HepG2 (cell line): ENCODE measurements around the gene P2RX6. TPM values are rescaled to one million over a fixed set of nuclear protein-coding genes. Genes with fewer than 3 reads are reported as not detected.

Source experiments
- ARNT ChIP-seq: fragments of 450-650 bp; IDR thresholded peaks from 2 replicates; pipeline ENCODE4 v1.6.1; 2017
- CHD2 ChIP-seq: IDR thresholded peaks from 2 replicates; pipeline ENCODE4 v1.6.1; 2011; ENCODE audit warnings: low read depth, low read length, improper control_type of control experiment
- FLYWCH1 ChIP-seq: sonication (generic); formaldehyde crosslinking; IDR thresholded peaks from 2 replicates; pipeline ENCODE4 v1.8.1; 2023; ENCODE audit warnings: mild to moderate bottlenecking, missing genetic modification reagents
- FOXK2 ChIP-seq: fragments of 450-650 bp; IDR thresholded peaks from 2 replicates; pipeline ENCODE4 v1.6.1; 2016
- KLF11 ChIP-seq: IDR thresholded peaks from 2 replicates; pipeline ENCODE4 v1.6.1; 2016; ENCODE audit warnings: missing compliant biosample characterization
- MLLT10 ChIP-seq: sonication (generic); formaldehyde crosslinking; IDR thresholded peaks from 2 replicates; pipeline ENCODE4 v1.4.0; 2020; ENCODE audit warnings: missing genetic modification reagents
- MXI1 ChIP-seq: IDR thresholded peaks from 3 replicates; pipeline ENCODE4 v1.6.1; 2012; ENCODE audit warnings: low read depth, low read length, inconsistent platforms, borderline replicate concordance
- NFYB ChIP-seq: sonication (generic); formaldehyde crosslinking; IDR thresholded peaks from 2 replicates; pipeline ENCODE4 v1.4.0; 2020; ENCODE audit warnings: missing genetic modification reagents
- PHF20 ChIP-seq: sonication (generic); formaldehyde crosslinking; IDR thresholded peaks from 2 replicates; pipeline ENCODE4 v1.5.0; 2020; ENCODE audit warnings: mild to moderate bottlenecking, missing genetic modification reagents
- RAD21 ChIP-seq: fragments of 450-650 bp; formaldehyde crosslinking; IDR thresholded peaks from 2 replicates; pipeline ENCODE4 v1.5.0; 2020; ENCODE audit warnings: mild to moderate bottlenecking
- REPIN1 ChIP-seq: sonication (generic); formaldehyde crosslinking; IDR thresholded peaks from 2 replicates; pipeline ENCODE4 v1.8.0; 2022; ENCODE audit warnings: missing genetic modification reagents, low read depth, mild to moderate bottlenecking, borderline replicate concordance
- RXRB ChIP-seq: IDR thresholded peaks from 2 replicates; pipeline ENCODE4 v1.6.1; 2016; ENCODE audit warnings: borderline replicate concordance, missing genetic modification reagents, missing compliant biosample characterization
- SETDB1 ChIP-seq: sonication (generic); formaldehyde crosslinking; IDR thresholded peaks from 2 replicates; pipeline ENCODE4 v1.5.1; 2020; ENCODE audit warnings: missing genetic modification reagents, mild to moderate bottlenecking, borderline replicate concordance
- SMC3 ChIP-seq: IDR thresholded peaks from 2 replicates; pipeline ENCODE4 v1.6.1; 2011; ENCODE audit warnings: low read length, improper control_type of control experiment
- TP53 ChIP-seq: sonication (generic); formaldehyde crosslinking; conservative IDR thresholded peaks from 2 replicates; pipeline ENCODE4 v1.4.0; 2020; ENCODE audit warnings: missing genetic modification reagents
- ZFP36L1 ChIP-seq: sonication (generic); formaldehyde crosslinking; IDR thresholded peaks from 2 replicates; pipeline ENCODE4 v1.8.0; 2022; ENCODE audit warnings: mild to moderate bottlenecking, missing genetic modification reagents, moderate library complexity
- ZMYM4 ChIP-seq: sonication (generic); formaldehyde crosslinking; IDR thresholded peaks from 2 replicates; pipeline ENCODE4 v1.8.1; 2023; ENCODE audit warnings: mild to moderate bottlenecking, missing genetic modification reagents
- ZNF121 ChIP-seq: sonication (generic); formaldehyde crosslinking; IDR thresholded peaks from 2 replicates; pipeline ENCODE4 v1.5.0; 2020; ENCODE audit warnings: mild to moderate bottlenecking, missing genetic modification reagents
- ZNF501 ChIP-seq: sonication (generic); formaldehyde crosslinking; IDR thresholded peaks from 2 replicates; pipeline ENCODE4 v1.5.1; 2020; ENCODE audit warnings: mild to moderate bottlenecking, moderate library complexity, missing genetic modification reagents
- polyA plus RNA-seq, 8 experiments: library from polyadenylated mRNA; depleted of rRNA in 3 of 8; stranded (reverse) in 7 of 8; unstranded in 1 of 8; fragments of >200 nt; fragmentation: Illumina TruSeq in 4 of 8; extraction: Trizol in 4 of 8; gene quantifications; 2 replicates each; pipeline versions ENCODE4 v1.2.1 to v1.2.3, GENCODE V29; 2011 to 2016; ENCODE audit warnings: low read depth in 4 of 8, missing spikeins in 1 of 8, mixed read lengths in 1 of 8; ENCODE audit not compliant: insufficient read depth in 1 of 8
- total RNA-seq, 5 experiments: library from RNA; depleted of rRNA; stranded (reverse); fragments of >200 nt; fragmentation: Illumina TruSeq; extraction: Trizol; gene quantifications; 2 replicates each; pipeline ENCODE4 v1.2.3, GENCODE V29; 2016; ENCODE audit warnings: low read depth in 1 of 5
- TF ChIP-seq, protein P1 (sequence below): sonication (generic); formaldehyde crosslinking; IDR thresholded peaks from 2 replicates; pipeline ENCODE4 v1.4.0; 2020; ENCODE audit warnings: missing genetic modification reagents
- TF ChIP-seq, protein P2 (sequence below): sonication (generic); formaldehyde crosslinking; IDR thresholded peaks from 2 replicates; pipeline ENCODE4 v1.4.0; 2020; ENCODE audit warnings: missing genetic modification reagents
- TF ChIP-seq, protein P3 (sequence below): sonication (generic); formaldehyde crosslinking; IDR thresholded peaks from 2 replicates; pipeline ENCODE4 v1.5.1; 2020; ENCODE audit warnings: missing genetic modification reagents, mild to moderate bottlenecking, borderline replicate concordance
- TF ChIP-seq, protein P4 (sequence below): sonication (generic); formaldehyde crosslinking; IDR thresholded peaks from 2 replicates; pipeline ENCODE4 v1.4.0; 2020; ENCODE audit warnings: mild to moderate bottlenecking, low read depth, missing genetic modification reagents
- TF ChIP-seq, protein P5 (sequence below): sonication (generic); formaldehyde crosslinking; IDR thresholded peaks from 2 replicates; pipeline ENCODE4 v1.4.0; 2020; ENCODE audit warnings: missing genetic modification reagents, low read depth, mild to moderate bottlenecking, borderline replicate concordance
- TF ChIP-seq, protein P6 (sequence below): sonication (generic); formaldehyde crosslinking; IDR thresholded peaks from 2 replicates; pipeline ENCODE4 v1.8.0; 2022; ENCODE audit warnings: mild to moderate bottlenecking, missing genetic modification reagents

The P2RX6 gene
- total and polyA plus RNA-seq, 2 of the 13 experiments (the other 11 are each of a cell fraction or from before 2014, with no cell fraction given): 0.04 to 0.12 TPM

DNA sequence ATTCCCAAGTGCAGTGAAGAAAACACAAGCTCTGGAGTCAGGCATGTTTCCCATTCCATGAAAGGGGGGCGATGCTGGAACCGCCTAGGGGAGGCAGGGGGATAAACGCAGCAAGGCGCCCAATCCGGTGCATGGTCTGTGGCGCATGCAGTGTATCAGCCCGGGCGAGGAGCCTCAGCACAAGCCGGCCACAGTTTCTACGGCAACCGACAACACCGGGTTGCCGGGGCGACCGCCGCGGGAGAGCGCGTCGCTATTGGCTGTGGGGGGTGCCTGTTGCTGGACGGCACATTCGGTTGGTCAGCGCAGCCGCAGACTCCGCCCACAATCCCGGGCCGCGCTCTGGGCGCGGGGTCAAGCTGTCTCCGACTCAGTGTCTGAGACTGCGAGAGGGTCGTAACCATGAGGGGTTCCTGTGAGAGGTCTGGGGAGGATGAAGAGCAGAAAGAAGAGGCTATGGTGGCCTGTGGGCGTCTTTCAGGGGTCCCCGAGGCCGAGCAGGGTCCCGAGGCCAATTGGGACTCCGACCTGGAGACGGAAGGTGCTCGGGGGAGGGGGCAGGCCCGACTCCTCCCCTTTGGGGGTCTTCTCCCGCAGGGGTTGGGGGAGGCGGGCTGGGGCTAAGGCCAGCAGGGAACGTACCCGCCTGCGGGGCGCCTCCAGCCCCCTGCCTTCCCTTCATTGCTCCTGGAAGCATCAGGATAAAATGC, 30.8 kb downstream of the P2RX6 start, which contains the start of gene LRRC74B (continued):
- TF ChIP-seq, protein P1, sequence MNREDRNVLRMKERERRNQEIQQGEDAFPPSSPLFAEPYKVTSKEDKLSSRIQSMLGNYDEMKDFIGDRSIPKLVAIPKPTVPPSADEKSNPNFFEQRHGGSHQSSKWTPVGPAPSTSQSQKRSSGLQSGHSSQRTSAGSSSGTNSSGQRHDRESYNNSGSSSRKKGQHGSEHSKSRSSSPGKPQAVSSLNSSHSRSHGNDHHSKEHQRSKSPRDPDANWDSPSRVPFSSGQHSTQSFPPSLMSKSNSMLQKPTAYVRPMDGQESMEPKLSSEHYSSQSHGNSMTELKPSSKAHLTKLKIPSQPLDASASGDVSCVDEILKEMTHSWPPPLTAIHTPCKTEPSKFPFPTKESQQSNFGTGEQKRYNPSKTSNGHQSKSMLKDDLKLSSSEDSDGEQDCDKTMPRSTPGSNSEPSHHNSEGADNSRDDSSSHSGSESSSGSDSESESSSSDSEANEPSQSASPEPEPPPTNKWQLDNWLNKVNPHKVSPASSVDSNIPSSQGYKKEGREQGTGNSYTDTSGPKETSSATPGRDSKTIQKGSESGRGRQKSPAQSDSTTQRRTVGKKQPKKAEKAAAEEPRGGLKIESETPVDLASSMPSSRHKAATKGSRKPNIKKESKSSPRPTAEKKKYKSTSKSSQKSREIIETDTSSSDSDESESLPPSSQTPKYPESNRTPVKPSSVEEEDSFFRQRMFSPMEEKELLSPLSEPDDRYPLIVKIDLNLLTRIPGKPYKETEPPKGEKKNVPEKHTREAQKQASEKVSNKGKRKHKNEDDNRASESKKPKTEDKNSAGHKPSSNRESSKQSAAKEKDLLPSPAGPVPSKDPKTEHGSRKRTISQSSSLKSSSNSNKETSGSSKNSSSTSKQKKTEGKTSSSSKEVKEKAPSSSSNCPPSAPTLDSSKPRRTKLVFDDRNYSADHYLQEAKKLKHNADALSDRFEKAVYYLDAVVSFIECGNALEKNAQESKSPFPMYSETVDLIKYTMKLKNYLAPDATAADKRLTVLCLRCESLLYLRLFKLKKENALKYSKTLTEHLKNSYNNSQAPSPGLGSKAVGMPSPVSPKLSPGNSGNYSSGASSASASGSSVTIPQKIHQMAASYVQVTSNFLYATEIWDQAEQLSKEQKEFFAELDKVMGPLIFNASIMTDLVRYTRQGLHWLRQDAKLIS: no peak
- TF ChIP-seq REPIN1 (CRISPR knock-in tag): no peak
- TF ChIP-seq, protein P2, sequence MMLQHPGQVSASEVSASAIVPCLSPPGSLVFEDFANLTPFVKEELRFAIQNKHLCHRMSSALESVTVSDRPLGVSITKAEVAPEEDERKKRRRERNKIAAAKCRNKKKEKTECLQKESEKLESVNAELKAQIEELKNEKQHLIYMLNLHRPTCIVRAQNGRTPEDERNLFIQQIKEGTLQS (CRISPR knock-in tag): no peak
- TF ChIP-seq, protein P3, sequence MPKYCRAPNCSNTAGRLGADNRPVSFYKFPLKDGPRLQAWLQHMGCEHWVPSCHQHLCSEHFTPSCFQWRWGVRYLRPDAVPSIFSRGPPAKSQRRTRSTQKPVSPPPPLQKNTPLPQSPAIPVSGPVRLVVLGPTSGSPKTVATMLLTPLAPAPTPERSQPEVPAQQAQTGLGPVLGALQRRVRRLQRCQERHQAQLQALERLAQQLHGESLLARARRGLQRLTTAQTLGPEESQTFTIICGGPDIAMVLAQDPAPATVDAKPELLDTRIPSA (CRISPR knock-in tag): no peak
- peak; percentile 99 for TF ChIP-seq MXI1
- no peak for TF ChIP-seq FLYWCH1 (CRISPR knock-in tag)
- TF ChIP-seq, protein P4, sequence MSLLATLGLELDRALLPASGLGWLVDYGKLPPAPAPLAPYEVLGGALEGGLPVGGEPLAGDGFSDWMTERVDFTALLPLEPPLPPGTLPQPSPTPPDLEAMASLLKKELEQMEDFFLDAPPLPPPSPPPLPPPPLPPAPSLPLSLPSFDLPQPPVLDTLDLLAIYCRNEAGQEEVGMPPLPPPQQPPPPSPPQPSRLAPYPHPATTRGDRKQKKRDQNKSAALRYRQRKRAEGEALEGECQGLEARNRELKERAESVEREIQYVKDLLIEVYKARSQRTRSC (CRISPR knock-in tag): no peak
- TF ChIP-seq MLLT10 (CRISPR knock-in tag): no peak
- no peak for TF ChIP-seq KLF11 (CRISPR knock-in tag)
- TF ChIP-seq ZNF501 (CRISPR knock-in tag): 0 out of 2 replicates have a peak, but pooled peaks have one; percentile 28
- no peak for TF ChIP-seq RAD21 (CRISPR knock-in tag)
- no peak for TF ChIP-seq ARNT
- TF ChIP-seq SMC3: no peak
- TF ChIP-seq, protein P5, sequence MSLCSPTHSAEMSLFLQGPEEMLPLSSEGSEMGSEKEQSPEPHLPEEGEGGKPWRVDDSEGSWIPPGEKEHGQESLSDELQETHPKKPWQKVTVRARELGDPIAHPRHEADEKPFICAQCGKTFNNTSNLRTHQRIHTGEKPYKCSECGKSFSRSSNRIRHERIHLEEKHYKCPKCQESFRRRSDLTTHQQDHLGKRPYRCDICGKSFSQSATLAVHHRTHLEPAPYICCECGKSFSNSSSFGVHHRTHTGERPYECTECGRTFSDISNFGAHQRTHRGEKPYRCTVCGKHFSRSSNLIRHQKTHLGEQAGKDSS (CRISPR knock-in tag): no peak
- no peak for TF ChIP-seq RXRB (CRISPR knock-in tag)
- no peak for TF ChIP-seq TP53 (CRISPR knock-in tag)
- TF ChIP-seq ZNF121 (CRISPR knock-in tag): no peak
- TF ChIP-seq NFYB (CRISPR knock-in tag): peak; percentile 94
- no peak for TF ChIP-seq ZFP36L1 (CRISPR knock-in tag)
- TF ChIP-seq SETDB1 (CRISPR knock-in tag): no peak
- TF ChIP-seq FOXK2: no peak
- TF ChIP-seq, protein P6, sequence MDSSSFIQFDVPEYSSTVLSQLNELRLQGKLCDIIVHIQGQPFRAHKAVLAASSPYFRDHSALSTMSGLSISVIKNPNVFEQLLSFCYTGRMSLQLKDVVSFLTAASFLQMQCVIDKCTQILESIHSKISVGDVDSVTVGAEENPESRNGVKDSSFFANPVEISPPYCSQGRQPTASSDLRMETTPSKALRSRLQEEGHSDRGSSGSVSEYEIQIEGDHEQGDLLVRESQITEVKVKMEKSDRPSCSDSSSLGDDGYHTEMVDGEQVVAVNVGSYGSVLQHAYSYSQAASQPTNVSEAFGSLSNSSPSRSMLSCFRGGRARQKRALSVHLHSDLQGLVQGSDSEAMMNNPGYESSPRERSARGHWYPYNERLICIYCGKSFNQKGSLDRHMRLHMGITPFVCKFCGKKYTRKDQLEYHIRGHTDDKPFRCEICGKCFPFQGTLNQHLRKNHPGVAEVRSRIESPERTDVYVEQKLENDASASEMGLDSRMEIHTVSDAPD: no peak
- TF ChIP-seq ZMYM4 (CRISPR knock-in tag): no peak
- no peak for TF ChIP-seq PHF20 (CRISPR knock-in tag)
- TF ChIP-seq CHD2: peak; percentile 31; the same call in 1 of the 2 replicates
